Mucosa of gallbladder (tissue), 1 donor: Measurements from ENCODE around the gene VAC14. TPM values are rescaled to one million over a fixed set of nuclear protein-coding genes. Genes with fewer than 3 reads are reported as not detected.

Experiments
- DNase-seq: peaks from one replicate; pipeline ENCODE4 v3.0.0-alpha.2; 2020; ENCODE audit warnings: low spot score
- total RNA-seq: library from RNA; stranded (reverse); gene quantifications from one replicate; pipeline ENCODE4 v1.2.1, GENCODE V29; 2021
- donor health status: DM: no; HTN: no; CAD: no.

The VAC14 gene
- total RNA-seq, 1 donor from 2014 or later = 32.6 TPM

DNA sequence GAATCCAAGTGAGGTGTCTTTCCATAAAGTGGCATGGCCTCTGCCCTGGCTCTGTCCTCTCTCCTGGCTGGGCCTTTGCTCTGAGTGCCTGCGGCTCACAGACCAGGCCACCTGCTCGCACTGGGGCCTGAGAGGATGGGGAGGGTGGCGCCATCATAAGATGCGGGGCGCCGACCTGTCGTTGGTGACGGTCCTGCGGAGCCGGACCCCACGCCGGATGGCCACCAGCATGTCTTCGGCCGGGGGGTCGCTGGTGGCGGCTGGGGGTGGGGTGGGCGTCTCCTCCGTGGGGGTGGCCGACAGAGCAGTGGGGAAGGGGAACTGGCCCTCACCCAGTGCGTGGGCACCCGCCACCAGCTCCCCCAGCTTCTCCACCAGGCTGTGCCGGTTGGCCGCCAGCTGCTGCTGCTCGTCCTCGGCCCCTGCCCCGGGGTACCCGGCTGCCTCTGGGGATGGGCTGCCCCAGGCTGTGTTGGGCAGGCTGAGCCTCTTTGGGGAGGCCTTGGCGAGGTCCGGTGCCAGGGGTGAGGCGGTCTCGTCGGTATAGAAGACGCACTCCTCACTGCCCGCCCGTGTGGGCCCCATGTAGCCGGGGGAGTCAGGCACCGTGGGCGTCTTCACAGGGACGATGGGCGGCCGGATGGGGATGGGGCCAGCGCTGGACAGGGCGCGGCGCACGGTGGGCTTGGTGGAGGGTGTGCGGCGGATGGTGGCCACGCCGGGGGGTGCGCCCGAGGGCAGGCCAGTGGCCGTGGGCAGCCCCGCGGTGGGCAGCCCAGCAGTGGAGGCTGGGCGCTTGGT lies 137.2 kb downstream of the VAC14 start:
- DNase-seq = no peak

DNA sequence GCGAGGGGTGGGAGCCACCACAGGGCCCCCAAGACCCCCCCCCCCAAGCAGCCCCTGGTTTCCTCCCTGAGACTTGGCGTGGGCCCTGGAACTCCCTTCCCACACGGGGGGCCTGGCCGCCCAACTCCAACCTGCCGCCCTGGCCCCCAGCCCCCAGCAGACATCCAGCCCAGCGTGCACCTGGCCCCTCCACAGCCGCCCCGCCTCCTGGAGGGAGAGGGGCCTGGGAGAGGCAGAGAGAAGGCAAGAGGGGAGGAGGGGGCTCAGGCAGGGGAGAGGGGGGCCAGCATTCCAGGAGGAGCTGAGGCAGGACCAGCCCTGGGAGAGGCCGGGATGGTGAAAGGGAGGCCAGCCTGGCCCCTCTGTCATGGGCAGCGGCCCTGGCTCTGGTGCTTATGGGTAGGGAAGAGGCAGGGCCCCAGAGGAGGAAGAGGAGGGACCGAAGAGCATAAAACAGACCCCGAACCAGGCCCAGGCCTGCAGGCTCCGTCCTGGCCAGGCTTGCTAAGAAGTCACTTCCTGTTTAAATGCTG lies 137.9 kb downstream of the VAC14 start:
- no peak for DNase-seq

DNA sequence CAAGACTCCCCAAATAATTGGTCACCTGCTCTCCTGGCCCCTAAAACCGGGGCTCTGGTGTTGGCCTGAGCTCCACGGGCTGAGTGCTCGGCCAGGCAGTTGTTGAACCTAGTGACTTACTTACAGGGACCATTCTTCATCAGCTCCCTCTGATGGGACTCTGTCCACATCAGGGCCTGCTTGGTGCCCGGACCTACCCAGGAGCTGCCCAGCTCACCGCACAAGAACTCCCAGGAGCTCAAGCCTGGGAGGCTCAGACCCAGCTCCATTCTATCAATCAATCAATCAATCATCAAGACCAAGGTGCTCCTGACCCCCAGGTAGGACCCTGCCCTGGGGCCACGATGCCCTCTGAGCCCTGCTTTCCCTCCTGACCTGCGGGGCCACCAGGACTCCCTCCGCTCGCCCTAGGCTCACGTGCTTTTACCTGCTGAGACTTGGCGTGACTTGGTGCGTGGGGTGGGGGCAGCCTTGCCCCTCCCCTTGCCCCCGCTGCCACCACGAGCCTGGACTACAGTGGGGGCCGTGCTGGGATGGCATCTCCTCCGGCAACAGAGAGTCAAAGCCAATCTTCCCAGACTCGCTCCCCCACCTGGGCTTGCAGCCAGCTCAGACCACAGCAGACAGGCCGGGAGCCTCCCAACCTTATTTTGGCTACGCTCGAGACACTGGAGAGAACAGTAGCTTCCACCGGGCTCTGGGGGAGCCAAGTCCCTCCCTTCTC lies 138.9 kb downstream of the VAC14 start:
- DNase-seq = no peak

DNA sequence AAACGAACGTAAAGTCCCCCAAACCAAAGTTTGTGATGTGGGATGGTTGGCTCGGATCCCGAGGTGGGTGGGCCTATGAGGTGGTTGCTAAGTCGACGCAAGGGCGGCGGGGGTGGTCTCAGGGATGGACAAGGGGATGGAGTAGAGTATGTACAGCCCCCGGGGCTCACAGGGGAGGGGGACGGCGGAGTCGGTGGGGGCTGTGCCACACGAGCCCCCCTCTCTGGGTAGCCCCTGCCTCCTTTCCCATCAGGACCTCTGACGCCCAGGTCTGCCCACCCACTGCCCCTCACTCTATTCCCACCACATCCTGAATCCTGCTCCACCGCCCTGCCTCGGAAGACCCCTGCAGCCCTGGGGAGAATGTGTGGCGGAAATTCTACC lies 139.4 kb downstream of the VAC14 start:
- no peak for DNase-seq

DNA sequence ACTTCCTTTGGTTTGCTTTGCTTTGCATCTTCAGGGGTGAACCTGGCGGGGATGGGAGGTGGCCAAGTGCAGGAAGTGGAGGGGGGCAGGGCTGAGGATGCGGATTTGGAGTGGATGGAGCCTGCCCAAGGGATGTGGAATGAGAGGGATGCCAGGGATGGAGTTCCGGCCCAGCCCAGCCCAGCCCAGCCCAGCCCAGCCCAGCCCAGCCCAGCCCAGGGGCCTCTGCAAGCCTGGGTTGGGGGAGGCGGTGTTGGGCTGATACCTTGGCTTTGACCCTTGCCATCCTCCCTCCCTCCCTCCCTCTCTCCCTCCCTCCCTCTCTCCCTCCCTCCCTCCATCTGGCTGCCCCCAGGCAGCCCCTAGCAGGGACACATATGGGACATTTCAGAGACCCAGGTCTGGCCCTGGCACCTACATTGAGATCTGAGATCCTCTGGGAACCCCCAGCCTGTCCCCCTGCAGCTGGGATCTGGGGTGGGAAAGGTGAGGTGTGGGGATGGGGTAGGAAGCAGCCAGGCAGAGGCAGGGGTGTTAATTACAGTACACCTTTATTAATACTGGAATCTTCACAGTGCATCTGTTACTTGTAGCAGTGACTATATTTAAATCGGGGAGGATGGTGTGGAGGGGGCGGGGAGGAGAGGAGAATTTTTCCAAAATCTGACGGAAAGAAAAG lies 140.1 kb downstream of the VAC14 start:
- no peak for DNase-seq

DNA sequence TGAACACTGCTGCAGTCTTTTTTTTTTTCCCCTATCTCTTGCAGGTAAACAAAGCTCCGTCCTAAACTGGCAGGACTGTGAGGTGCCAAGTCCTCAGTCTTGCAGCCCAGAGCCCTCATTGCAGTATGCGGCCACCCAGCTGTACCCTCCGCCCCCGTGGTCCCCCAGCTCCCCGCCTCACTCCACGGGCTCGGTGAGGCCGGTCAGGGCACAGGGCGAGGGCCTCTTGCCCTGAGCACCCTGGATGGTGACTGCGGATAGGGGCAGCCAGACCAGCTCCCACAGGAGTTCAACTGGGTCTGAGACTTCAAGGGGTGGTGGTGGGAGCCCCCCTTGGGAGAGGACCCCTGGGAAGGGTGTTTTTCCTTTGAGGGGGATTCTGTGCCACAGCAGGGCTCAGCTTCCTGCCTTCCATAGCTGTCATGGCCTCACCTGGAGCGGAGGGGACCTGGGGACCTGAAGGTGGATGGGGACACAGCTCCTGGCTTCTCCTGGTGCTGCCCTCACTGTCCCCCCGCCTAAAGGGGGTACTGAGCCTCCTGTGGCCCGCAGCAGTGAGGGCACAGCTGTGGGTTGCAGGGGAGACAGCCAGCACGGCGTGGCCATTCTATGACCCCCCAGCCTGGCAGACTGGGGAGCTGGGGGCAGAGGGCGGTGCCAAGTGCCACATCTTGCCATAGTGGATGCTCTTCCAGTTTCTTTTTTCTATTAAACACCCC lies 140.8 kb downstream of the VAC14 start:
- no peak for DNase-seq

DNA sequence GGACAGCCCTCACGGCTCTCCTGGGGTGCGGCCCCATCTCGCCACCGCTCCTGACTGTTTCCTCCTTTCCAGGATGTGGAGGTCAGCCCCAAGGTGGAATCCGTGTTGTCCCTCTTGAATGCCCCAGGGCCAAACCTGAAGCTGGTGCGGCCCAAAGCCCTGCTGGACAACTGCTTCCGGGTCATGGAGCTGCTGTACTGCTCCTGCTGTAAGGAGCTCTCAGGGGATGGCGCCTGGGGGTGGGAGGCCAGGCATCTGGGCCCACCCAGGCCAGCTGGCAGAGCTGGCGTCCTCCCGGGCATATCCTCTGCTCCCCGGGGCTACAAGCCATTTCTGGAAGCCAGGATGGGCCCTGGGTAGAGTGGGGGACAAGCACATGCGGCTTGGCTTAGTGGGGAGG lies 141.4 kb downstream of the VAC14 start:
- no peak for DNase-seq

DNA sequence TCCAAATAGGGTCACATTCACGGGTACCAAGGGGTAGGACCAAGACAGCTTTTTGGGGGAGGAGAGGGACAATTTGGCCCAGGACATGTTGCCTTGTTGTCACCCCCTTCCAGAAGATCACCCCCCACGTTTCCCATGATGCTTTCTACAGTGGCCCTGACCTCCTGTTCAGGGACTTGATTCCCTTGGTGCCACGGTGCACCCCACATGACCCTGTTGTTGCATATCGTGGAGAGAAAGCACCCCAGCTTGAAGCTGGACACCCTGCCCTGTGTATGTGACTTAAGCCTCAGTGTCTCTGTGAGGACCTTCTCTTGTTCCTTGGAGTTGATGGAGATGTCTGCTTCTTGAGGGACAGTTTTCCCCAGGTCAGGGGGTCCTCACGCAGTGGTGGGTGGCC lies 142.0 kb downstream of the VAC14 start:
- DNase-seq = no peak

DNA sequence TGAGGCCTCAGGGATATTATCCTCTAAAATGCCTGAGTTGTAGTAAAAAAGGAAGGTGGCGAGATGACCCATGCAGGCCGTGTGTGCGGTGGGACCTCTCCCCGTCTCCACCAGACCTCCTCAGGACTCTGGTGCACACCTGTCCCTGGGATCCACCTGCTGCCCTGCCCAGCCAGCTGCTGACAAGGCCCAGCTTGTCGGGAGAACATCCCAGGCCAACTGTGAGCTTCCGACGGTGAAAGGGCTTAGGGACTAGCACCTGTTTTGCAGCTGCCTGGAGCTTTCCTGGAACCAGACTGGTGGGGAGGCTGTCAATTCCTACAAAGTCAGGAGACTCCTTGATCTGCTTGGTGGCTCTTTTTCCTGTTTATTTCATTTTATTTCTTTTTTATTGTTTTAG lies 143.0 kb downstream of the VAC14 start:
- DNase-seq = no peak

DNA sequence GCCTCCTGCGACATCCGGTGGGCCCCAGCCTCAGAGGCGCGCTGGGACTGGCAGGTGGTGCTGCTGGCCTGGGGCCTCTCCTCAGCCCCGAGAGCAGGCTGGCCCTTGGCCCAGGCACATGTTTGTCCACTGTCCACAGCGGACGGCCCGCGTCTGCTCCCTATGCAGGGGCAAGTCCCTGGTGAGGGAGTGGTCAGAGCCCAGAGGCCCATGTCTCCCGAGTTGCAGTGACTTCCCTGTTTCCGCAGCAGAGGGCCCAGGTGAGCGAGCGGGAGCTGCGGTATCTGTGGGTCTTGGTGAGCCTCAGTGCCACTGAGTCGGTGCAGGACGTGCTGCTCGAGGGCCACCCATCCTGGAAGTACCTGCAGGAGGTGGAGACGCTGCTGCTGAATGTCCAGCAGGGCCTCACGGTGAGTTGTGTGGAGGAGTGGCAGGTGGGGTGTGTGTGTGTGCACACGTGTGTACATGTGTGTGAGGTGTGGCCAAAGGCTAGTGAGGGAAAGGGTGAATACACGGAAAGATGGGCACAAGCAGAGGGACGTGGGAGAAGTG lies 144.2 kb downstream of the VAC14 start:
- DNase-seq = no peak

DNA sequence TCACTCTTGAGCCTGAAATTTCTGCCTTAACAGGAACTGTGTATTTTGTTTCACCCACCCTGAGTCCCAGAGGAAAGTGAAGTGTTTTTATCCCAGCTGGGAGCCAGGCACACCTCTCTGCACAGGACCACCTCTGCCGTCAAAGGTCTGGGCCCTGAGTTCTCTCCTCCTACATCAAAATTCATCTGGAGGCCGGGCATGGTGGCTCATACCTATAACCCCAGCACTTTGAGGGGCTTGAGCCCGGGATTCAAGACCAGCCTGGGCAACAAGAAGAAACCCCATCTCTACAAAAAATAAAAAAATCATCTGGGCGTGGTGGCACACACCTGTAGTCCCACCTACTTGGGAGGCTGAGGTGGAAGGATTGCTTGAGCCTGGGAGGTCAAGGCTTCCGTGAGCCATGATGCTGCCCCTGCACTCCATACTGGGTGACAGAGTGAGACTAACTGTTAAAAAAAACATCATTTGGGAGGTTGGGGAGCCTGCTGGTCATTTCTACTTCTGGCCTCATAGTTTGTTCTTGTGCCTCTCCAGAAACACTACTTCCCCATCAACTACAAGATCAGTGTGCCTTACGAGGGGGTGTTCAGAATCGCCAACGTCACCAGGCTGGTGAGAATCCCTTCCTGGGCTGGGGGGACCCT lies 144.8 kb downstream of the VAC14 start:
- no peak for DNase-seq

DNA sequence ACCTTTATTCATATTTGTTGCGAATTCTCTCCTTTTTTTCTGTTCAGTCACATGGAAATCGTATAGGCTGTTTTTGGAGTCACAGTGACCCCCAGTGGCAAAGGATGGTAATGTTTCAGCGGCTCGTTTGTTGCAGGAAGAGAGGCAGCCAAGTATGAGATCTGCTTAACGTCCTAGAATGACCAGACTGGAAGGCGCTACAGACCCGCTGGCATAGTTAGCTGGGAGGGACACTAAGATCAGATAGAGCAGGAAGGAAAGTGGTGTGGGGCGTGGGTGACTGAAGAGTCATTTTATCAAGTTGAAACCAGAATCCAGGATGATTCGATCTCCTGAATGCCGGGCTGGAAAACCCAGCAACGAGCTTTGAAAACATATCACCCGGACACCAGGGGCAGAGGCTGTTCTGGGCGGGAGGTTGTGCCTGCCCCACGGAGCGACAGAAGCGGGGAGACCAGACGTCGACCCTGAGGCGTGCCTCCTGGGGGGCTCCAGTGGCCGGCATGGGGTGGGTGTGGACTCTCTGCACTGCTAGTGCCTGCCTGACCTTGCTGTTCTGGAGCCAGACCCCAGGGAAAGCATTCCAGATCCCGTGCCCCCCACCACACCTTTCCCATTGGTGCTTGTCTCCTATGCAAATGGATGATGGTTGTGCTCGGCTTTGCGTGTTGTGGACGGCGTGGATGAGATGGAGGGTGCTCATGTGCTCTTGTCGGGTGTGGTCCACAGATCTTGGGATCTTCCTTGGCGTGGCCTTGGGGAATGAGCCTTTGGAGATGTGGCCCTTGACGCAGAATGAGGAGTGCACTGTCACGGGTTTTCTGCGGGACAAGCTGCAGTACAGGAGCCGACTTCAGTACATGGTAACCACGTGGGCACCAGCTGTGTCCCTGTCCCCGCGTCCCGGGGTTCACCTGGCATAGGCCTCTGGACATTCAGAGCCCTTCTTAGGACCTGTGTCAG lies 146.9 kb downstream of the VAC14 start:
- DNase-seq = peak; percentile 90

DNA sequence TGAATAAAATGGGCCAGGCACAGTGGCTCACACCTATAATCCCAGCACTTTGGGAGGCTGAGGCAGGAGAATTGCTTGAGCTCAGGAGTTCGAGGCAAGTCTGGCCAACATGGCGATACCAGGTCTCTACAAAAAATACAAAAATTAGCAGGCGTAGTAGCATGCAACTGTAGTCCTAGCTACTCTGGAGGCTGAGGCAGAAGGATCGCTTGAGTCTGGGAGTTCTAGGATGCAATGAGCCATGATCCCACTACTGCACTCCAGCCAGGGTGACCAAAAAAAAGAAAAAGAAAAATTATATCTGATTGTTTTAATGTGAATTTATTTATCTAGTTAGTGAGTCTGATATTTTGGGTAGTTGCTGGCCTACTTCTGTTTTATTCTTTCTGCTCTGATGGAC lies 147.6 kb downstream of the VAC14 start:
- no peak for DNase-seq

DNA sequence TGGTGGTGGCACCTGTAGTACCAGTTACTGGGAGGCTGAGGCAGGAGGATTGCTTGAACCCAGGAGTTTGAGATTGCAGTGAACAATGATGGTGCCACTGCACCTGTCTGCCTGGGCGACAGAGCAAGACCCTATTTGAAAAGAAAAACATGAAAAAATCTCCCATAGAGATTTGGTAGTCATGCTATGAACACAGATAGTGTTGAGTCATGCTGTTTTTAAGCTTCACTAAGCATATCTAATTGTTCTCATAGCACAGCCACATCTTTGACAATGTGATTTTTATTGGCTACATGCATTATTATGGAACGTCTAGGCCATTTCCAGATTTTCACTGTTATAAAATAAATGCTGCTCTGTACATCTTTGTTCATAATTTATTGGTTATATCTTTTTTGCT lies 148.6 kb downstream of the VAC14 start:
- DNase-seq = no peak

DNA sequence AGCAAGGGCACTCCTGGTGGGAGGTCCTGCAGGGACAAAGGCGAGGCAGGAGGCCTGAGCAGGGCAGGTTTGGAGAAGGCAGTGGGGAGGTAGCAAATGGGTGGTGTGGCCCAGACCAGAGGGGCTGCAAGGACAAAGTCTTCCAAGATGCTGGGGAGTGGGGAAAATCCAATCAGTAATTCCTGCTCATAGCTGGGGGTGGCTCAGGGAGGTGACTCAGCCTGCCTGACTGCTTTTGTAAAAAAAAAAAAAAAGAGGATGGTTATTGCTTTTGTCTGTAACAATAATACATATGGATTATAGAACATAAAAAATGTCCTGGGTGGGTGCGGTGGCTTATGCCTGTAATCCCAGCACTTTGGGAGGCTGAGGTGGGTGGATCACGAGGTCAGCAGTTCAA lies 149.4 kb downstream of the VAC14 start:
- DNase-seq = no peak

DNA sequence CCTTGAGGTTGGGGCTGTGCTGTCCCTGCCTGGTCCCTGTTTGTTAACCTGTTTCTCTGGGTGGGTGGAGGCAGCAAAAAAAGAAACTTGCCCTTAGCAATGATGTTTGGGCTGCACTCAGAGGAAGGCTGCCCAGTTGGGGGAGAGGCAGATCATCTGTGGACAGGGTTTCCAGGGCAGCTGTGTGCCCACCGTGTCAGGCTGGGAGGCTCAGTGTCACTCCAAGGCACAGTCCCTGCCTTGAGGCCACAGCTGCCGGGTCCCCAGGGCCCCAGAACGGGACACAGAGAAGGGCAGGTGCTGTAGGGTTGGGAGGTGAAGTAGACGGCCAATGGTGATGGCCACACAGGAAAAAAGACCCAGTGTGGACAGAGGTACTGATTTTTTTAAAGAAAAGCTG lies 150.7 kb downstream of the VAC14 start:
- DNase-seq = no peak

DNA sequence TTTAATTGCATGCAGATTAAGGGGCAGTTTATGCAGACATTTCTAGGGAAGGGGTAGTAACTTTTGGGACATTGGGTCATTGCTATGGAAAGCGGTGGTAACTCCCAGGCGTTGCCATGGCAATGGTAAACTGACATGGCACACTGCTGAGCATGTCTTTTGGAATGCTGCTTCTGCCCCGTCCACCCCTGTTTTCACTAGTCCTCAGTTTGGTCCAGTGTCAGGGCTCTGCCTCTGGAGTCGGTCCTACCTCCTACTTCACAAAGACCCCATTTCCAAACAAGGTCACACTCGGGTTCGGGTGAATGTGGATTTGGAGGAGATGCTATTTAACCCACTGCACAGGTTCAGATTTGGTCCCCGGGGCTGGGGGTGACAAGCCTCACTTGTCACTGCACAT lies 151.7 kb downstream of the VAC14 start:
- no peak for DNase-seq

DNA sequence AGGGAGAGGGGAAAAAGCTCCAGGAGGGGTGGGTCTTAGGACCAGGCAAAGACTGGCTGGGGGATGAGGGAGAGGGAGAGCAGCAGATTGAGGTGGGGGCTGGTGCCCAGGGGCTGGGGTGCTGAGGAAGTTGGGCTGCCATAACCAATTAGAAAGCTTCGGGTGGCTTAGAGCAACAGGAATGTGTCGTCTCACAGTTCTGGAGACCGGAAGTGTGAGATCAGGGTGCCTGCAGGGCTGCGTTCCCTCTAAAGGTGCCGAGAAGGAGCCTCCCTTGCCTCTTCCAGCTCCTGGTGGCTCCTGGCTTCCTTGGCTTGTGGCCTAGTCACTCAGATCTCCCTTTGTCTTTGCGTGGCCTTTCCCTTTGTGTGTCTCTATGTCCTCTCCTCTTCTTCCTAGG lies 152.4 kb downstream of the VAC14 start:
- DNase-seq = no peak

DNA sequence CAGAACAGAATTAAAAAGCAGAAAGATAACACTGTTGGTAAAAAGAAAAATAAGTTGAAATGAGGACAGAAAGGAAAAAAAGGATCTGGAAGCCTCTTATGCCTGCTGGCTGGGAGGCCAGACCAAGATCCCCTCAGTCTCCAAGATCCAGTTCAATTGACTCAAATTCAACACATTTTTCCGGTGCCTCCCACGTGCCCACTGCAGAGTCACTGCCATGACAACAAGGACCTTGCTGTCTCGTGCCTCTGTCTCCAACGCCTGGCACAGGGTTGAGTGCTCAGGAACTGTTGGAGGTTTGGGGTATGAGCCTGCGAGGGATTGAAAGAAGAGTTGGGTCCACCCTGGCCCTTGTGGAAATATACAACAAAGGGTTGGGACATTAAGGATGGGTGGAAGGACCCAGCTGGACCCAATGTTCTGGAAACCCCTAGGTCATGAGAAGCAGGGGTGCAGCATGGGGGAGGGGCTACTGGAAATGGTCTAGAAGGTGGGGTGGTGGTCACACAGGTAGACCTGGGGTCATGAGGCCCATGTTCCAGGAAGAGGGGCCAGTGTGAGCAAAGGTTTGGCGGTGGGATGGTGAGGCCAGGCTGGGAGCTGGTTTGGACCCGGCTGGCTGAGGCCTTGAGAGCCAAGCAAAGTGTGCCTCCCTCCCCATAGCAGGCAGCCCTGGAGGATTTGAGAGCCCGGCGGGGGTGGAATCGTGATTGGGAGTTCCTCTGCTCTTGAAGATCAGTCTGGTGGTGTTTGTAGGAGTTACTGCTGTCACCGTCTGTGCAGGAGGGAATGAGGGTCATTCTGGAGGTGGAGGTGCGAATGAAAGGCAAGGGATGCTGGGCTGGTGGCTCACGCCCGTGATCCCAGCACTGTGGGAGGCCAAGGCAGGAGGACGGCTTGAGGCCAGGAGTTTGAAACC lies 153.3 kb downstream of the VAC14 start:
- no peak for DNase-seq
